ENCODE results near the gene DDB1.

DNA sequence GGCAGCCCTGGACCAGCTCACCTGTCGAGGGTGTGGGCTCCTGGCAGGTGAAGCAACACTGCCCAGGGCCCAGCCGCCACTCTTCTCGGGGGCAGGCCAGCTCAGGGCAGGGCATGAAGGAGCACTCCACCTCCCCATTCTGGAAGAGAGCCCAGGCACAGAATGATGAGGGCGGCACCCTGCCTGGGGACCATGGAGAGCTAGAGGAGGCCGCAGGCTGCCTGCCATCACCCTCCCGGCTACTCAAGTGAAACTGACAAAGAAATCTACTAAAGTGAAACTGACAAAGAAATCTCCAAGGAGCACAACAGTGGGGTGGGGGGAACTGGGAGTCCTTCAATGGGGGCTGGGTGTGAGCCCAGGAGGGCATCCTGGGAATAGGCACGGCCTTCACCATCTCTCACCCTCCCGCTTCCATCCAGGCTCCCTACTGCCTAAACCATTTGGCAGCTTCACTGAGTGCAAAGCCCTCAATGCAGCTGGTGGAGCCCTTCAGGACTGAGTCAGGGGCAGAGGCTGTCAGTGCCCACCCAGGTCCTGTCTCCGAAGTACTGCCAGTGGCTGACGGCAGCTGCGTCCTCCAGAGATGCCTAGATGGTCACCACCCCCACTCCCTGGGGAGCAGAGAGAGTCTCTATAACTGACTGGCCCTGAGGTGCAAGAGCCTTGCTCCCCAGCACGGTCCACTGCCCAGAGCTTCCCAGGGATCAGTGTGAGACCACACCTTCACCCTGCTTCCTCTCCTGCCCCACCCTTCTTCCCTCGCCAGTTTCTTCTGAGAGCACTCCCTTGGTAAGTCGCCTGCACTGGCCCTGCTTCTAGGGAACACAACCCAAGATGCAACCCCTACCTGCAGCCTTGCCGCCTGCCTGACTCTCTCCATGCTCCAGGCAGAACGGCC is 59.5 kb downstream of the DDB1 start:
- no peak for TF ChIP-seq SP1 (IDR thresholded peaks at IDR 0.05)
- TF ChIP-seq TARDBP (IDR thresholded peaks at IDR 0.05), result no peak
- TF ChIP-seq SUZ12 (IDR thresholded peaks at IDR 0.05), result no peak
- no peak for TF ChIP-seq ELF4 (IDR thresholded peaks at IDR 0.05)
- TF ChIP-seq FOXK2 (IDR thresholded peaks at IDR 0.05), result no peak
- no peak for TF ChIP-seq BHLHE40 (IDR thresholded peaks at IDR 0.05; ENCODE audit: borderline replicate concordance)
- TF ChIP-seq FOXA1 (IDR thresholded peaks at IDR 0.05), result no peak
- no peak for TF ChIP-seq ARNT (IDR thresholded peaks at IDR 0.05)
- no peak for TF ChIP-seq ZNF384 (IDR thresholded peaks at IDR 0.05)
- TF ChIP-seq NFRKB (IDR thresholded peaks at IDR 0.05), result no peak
- no peak for TF ChIP-seq FOXM1 (IDR thresholded peaks at IDR 0.05; ENCODE audit: borderline replicate concordance)
- no peak for TF ChIP-seq LEF1 (IDR thresholded peaks at IDR 0.05; ENCODE audit: borderline replicate concordance)
